H1 (cell line): ENCODE measurements around the gene RPP25. TPM values are rescaled to one million over a fixed set of nuclear protein-coding genes. Genes with fewer than 3 reads are reported as not detected.

Experiments
- CBX8 ChIP-seq: fragments of 300-800, 300-1000 bp; sonication (generic); IDR thresholded peaks from 2 replicates; pipeline ENCODE4 v1.7.1; 2016; ENCODE audit warnings: low read depth, low read length, borderline replicate concordance
- JUND ChIP-seq: IDR thresholded peaks from 2 replicates; pipeline ENCODE4 v1.6.1; 2011; ENCODE audit warnings: mild to moderate bottlenecking, improper control_type of control experiment, low read length
- MAX ChIP-seq: IDR thresholded peaks from 2 replicates; pipeline ENCODE4 v1.6.1; 2012; ENCODE audit warnings: inconsistent platforms
- RAD21 ChIP-seq, 2 experiments: IDR thresholded peaks in 1 of 2; conservative IDR thresholded peaks in 1 of 2; 2 replicates each; pipeline ENCODE4 v1.6.1; 2011; ENCODE audit warnings: low read depth in 2 of 2, low read length in 2 of 2, improper control_type of control experiment in 1 of 2, inconsistent platforms in 1 of 2, mild to moderate bottlenecking in 1 of 2, moderate library complexity in 1 of 2
- RBBP5 ChIP-seq: IDR thresholded peaks from 2 replicates; pipeline ENCODE4 v1.7.1; 2012; ENCODE audit warnings: low read depth, mild to moderate bottlenecking, inconsistent platforms, low read length, moderate library complexity, borderline replicate concordance
- SIRT6 ChIP-seq: IDR thresholded peaks from one replicate; pipeline ENCODE4 v1.7.1; 2012; ENCODE audit warnings: low read length, inconsistent platforms
- SIX5 ChIP-seq: IDR thresholded peaks from 2 replicates; pipeline ENCODE4 v1.6.1; 2011; ENCODE audit warnings: mild to moderate bottlenecking, low read depth, low read length
- SP1 ChIP-seq: IDR thresholded peaks from 2 replicates; pipeline ENCODE4 v1.6.1; 2011; ENCODE audit warnings: low read depth, low read length
- TAF1 ChIP-seq: IDR thresholded peaks from 2 replicates; pipeline ENCODE4 v1.6.1; 2011; ENCODE audit warnings: mild to moderate bottlenecking, low read depth, low read length
- TBP ChIP-seq: IDR thresholded peaks from 2 replicates; pipeline ENCODE4 v1.6.1; 2011; ENCODE audit warnings: low read depth, low read length, improper control_type of control experiment
- polyA plus RNA-seq, 7 experiments: library from polyadenylated mRNA; depleted of rRNA in 3 of 7; stranded (reverse) in 5 of 7; unstranded in 2 of 7; fragments of >200 nt in 5 of 7; fragments of 200-250 nt in 2 of 7; gene quantifications; 1 replicate in 5 of 7; 2 replicates in 1 of 7; 4 replicates in 1 of 7; pipeline versions ENCODE4 v1.2.1 to v1.2.3, GENCODE V29; 2011 to 2013; ENCODE audit warnings: missing spikeins in 2 of 7, mixed read lengths in 2 of 7
- total RNA-seq: library from RNA; stranded (reverse); fragmentation: NEBNext Ultra II Directional; extraction: Animal tissue kit (Norgen Biotek cat#: 25700); gene quantifications from 2 replicates; pipeline ENCODE4 v1.2.1, GENCODE V29; 2021

The RPP25 gene
- total and polyA plus RNA-seq, 2 of the 8 experiments (the other 6 are each of a cell fraction or from before 2014, with no cell fraction given) = 17.4 to 19.8 TPM

- TF ChIP-seq RBBP5 = no peak
- no peak for TF ChIP-seq RAD21 (IDR thresholded peaks at IDR 0.05 in 1 of 2, conservative IDR thresholded peaks at IDR 0.05 in 1 of 2; ENCODE audit: low read depth in 2 of 2, low read length in 2 of 2)
- no peak for TF ChIP-seq SIX5
- no peak for TF ChIP-seq MAX
- no peak for TF ChIP-seq CBX8
- TF ChIP-seq JUND = no peak
- peak; percentile 82; the same call in 1 of the 2 replicates for TF ChIP-seq TAF1
- no peak for TF ChIP-seq SIRT6
- peak; percentile 68; the same call in 1 of the 2 replicates for TF ChIP-seq TBP
- no peak for TF ChIP-seq SP1
Observed at GRCh38 chr15:74906450-74907162, 50.0 kb downstream of the RPP25 start, which contains the start of gene FAM219B (continued).
